NCI-H1417 (cell line): ENCODE measurements around the gene TMEM135.

Experiments used
- DNase-seq, 3 experiments: peaks; one replicate each; lab custom pipeline; 2025; lab: John Stamatoyannopoulos, UW

TMEM135 gene

DNA sequence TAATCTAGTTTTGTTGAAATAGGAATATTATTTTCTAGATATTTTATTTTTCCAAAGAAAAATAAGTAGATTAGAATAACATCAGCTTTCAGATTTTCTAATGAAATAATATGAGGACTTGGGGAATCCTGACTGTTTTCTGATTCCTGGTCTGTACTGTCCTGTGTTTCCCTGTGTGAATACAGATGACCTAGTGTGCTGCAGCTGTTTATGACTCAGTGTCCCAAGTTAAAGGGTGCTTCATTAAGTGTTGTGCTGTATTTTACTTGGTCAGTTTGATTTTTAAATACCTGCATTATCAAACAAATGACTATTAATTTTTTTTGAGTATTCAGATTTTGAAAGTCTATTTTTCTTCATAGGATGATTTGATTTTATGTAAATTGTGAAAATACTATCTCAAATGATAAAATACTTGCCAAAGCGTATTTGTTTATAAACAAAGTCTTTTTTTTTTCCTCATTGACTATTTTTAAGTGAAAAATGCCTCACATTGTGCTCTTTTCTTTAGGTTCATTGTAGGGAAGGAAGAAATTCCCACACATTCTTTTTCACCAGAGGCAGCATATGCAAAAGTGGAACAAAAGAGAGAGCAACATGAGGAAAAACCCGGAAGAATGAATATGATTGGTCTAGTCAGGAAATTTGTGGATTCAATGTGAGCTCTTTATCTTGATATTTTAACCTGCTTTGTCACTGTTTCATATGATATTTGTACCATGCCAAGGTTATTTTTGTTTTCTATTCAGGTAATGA lies 264.2 kb downstream of the TMEM135 start:
- no peak for DNase-seq

DNA sequence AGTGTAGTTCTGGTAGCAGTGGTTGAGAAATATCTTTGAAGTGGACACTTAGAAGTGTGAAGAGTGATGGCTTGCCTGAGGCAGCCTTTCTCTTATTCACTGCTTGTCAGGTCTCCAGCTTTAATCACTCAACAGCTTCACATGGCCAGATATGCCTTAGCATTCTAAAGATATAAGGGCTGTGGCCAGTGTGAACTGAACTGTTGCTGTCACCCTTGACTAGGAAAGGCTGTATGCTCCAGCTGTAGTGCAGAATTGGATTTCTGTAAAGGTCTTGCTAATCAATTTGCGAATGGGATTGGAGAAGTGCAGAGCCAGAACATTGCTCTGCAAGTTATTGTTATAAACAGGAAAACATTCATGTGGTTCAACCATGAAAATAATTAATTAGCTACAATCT lies 266.7 kb downstream of the TMEM135 start:
- DNase-seq = no peak

DNA sequence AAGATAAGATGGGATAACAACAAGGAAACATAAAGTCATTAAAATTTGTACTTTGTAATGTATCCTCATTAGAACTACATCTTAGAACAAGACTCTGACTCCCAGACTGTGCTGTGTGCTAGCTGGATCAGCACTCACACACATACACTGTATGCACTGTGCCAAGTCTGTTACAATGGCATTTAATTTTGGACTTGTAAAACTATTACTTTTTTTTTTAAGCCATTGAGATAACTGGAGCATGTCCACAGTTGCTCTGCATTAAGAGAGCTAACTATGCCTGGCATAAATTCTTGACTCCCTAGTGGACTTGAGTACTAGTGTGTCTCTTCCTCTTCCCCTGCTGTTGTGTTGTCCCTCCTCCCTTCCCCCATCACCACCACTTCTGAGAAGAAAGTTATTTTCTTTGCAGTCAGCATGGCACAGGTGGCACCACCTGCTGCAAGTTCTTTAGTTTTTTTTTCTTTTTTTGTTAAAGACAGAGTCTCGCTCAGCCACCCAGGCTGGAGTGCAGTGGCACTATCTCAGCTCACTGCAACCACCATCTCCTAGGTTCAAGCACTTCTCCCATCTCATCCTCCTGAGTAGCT lies 268.6 kb downstream of the TMEM135 start:
- no peak for DNase-seq

DNA sequence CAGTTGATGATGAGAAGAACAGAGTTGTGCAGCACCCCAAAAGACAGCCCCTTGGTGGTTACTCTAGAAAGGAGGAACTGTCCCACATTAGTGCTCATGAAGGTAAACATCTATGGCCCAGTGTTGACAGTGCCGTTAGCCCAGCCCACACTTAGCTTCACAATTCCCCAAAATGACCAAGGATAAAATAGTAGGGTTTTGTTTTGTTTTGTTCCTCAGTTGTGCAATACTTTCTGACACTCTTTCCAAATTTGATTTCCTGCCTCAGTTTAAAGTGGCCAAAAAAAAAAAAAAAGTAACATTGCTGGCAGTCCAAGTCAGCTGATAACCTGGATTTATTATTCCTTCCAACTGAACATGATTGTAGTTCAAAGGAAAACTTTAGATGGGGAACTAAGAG lies 269.4 kb downstream of the TMEM135 start:
- DNase-seq = no peak

DNA sequence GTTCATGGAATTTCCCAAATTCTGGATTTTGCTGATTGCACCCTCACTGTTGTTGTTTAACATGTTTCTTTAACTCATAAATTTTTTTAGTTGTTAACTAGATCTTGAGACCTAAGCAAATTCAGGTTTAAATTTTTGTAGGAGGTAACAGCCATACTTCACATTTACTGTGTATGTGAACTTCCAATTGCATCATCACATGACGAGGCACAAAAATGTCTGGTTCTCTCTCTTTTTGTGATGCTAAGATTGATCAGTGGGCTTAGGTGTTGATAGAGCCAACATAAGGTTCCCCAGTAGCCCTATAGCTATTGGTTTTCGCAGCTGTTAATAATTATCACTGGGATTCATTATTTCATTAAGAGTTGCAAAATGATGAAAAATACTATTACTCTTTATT lies 277.5 kb downstream of the TMEM135 start:
- DNase-seq = no peak

DNA sequence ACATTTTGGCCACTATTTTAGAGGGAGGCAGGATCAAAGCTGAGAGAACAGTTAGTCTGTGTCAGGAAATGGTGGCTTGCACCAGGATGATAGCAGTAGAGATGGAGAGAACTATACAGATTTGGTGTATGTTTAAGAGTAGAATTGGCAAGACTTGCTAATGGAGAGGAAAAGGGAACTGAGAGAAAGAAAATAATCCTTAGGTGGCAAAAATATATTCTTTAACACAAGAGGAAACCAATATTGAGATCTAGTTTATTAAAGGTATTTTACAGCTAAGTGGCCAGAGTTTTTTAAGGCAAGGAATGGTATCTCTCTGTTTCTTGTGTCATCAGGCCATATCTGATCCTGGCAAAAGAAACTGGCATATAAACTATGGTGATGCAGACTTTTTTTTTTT lies 278.8 kb downstream of the TMEM135 start:
- no peak for DNase-seq

DNA sequence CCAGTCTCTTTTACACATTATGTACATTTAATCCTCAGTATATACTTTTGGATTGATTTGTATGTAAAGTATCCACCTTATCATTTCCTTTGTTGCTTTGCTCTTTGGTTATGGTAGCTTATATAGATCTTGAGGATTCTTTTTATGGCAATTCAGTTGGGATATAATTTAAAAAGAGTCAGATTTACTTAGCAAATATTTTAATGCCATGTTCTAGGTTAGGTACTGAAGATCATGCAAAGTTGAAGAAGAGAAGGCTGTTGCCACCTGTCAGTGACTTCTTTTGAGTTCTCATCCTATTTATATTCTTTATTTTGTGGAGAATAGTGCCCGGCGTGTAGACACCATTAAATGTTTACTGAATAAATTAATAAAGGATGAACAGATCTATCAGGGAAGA lies 279.7 kb downstream of the TMEM135 start:
- no peak for DNase-seq

DNA sequence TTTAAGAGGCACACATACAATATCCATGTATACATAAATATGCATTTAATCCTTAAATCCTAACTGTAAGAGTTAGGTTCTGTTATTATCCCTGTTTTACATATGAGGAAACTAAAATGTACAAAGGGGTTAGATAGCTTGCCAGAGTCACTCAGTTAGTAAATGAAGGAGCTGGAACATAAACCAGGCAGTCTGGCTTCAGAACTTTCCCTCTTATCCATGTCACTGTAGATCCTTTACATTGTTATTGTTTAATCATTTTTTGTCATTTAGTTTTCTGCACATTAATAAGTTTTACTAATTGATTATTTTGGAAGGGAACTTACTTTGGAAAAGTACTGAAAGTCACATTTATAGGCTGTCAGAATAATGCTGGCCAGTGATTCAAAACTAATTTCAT lies 282.4 kb downstream of the TMEM135 start:
- no peak for DNase-seq

DNA sequence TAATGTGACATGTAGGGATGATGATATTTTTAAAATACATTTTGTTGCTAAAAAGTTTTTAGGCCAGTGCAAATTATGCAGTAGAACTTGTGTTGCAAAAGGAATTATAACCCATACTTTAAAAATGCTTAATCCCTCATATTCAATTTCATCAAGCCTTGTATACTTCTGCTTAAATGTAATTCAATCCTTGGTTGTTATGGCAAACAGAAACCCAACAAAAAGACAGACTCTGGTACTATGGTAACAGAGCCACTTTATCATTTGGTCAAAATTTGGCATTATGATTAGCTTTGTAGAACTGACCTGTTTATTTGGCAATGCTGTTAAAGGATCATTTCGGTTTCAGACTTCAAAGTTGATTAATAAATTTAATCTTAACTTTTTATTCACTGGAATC lies 284.8 kb downstream of the TMEM135 start:
- DNase-seq = peak in 1 of 3 experiments; percentile 70

DNA sequence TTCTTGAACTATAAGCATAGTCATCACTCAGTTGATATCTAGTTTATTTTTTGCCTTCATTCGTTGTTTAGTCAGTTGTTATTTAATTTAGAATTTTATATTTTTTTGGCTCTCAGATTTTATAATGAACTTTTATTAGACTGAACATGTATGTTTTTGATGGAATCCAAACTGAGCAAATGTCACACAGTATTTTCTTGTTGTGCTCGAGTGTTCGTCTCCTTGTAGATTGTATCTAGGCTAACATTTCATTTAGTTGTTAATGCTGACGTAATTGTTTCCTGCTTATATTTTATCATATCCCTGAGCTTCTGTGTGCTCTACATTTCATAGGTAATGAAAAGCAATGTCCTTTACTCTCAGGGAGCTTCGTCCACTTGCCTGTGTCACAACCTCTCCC lies 286.2 kb downstream of the TMEM135 start:
- no peak for DNase-seq

DNA sequence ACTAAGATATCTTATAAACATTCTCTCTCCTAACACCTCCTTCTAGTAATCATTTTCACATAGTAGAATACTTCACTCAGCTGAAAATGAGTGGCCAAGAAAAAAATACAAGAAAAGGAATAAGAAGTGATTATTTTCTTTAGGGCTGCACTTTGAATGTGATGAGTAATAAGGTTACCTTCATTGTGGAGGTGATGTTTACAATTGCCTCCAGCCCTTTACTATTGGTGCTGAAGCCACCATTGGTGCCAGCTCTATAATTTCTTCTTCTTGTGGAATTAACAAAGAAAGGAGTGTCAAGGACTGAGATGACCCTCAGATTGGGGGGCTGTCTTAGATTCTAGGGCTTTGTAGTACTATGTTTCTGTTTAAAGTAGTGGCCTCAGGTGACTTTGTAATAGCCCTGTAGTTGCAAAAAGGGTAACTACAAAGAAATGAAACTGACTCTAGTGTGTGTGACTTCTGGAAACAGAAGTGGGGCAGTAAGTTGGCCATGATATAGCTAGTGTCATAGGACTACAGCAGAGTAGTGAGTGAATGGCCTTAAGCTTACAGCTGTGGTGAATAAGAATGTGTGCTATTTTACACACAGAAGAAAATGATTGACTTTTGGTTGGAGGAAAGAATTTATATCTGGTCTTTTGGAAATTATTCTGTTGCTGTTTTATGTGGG lies 287.2 kb downstream of the TMEM135 start:
- DNase-seq = no peak

DNA sequence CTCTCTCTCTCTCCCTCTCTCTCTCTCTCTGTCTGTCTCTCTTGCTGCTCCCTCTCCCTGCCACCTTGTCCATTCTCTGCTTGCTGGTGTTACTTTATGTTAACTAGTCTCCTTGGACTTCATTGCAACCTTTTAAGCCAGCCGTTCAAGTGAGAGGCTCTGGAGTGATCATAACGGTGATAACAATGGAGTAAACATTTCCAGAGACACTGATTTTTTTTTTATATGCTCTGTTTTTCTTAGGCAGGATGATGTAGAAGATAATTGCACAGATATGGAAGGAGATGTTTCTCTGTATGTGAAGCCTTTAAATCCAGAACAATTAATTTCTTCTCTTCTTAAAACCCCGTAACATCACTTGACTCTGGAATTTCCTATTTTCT lies 287.7 kb downstream of the TMEM135 start:
- no peak for DNase-seq

DNA sequence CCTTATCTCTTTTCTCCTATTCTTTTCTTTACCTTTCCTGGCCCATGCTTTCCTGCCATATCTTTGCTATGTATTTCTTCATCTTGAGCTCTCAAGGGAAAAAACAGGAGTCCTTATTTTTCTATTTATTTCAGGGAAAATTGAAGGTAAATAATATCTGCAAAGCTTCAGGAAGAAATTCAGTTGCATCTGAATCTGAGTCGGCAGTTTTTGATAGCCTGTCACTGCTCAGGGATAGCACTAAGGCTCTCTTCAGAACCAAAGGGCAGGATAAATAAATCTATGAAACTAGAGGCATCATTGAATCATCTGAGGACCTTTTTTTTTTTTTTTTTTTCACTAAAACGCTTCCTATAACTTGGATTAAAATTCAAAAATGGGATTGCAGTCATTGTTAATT lies 288.9 kb downstream of the TMEM135 start:
- no peak for DNase-seq

DNA sequence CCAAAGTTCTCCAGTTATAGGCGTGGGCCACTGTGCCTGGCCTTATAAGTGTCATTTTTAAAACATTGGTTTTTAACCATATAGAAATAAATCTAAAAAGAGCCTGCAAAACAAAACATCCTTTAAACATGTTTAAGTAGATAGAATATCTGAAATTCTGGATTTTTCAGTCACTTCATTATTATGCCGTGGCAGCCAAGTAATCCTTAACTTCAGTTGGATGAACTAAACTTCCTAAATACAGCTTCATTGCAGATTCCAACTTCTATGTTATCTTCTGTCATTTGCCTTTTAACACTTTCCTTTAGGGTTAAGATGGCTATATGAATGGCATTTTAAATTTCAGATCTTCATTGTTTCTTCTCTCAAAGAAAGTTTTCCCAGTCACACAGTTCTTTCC lies 291.4 kb downstream of the TMEM135 start:
- DNase-seq = no peak

DNA sequence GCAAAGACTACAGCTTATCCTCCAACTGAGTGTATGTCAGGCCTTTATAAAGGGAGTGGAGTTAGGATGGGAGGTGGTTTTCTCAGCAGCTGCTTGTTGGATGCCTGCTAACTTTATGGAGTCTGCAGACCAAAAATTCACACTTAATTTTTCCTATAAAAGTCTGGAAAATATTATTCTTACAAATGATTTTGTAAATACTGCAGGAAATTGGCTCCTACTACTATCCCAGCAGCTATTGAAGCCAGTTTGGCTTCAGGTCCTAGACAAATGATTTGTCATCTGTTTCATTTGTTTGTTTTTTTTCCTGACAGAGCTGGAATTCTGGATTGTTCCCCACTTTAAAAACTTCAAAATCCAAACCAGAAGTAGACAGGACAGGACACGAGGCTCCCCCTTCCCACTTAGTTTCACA lies 292.5 kb downstream of the TMEM135 start:
- no peak for DNase-seq

DNA sequence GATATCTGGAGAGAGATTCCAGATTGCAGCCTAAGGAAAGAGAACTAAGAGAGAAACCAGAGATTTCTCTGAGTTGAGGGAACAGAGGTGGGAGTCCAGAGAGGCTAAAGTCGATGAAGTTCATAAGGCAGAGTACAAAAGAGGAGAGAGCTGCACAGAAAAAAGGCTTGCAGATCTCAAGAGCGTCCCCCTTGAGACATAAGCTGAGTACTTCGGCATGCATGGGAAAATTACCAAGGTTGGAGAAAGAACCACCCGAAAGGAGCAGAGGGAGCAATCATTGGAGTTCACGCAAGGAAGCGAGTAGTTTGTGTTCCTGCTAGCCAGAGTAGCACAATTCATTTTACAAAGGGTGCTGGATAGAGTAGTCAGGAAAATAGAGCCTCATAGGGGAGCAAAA lies 293.5 kb downstream of the TMEM135 start:
- DNase-seq = no peak

DNA sequence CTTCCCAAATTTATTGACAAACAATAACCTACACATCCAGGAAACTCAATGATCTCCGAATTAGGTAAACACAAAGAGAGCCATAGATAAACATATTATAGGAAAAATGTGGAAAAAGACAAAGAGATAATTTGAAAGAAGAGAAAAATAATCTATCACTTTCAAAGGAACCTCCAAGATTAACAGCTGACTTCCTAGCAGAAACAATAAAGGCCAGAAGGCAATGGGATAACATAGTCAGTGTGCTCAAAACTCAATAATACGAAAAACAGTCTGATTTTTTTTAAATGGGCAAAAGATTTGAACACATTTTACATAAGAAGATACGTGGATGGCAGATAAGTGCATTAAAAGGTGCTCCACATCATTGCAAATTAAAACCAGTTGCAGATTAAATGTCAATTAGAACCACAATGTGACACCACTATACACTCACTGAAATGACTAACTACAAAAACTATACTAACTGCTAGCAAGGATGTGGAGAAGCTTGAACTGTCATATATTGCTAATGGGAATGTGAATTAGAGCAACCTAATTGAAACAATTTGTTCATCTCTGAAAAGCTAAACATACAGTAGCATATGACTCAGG lies 300.4 kb downstream of the TMEM135 start:
- DNase-seq = no peak

DNA sequence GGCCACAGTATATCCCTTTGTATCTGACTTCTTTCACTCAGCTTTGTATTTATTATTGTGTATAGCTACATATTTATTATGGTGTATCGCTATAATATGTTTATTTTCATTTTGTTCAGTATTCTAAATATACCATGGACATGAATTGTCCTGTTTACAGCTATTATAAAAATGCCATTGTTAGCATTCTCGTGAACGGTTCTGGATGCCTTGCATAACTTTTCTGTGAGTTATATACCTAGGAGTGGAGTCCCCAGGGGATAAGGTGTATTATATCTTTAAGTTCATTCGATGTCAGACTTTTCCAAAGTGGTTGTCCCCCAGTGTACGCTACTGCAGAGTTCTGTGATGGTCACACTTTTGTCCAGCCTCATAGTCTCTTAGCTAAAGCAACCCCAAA lies 301.7 kb downstream of the TMEM135 start:
- DNase-seq = no peak

DNA sequence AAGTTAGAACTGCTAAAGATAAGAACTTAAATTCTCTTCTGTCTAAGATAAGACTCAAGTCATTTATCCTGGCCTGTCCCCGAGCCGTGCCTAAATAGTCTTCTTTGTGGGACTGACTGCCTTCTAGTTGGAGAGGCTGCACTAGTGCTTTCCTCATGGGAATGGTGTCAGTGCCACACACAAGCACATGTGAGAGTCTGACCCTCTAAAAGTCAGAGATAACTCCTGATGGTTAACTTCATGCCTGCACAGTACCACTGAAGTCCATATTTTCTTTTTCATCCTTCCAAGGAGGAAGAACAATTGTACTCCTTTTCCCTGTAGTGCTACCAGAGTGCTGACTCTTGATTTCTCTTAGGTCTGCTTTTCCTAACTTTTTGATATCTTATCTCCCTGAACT lies 309.7 kb downstream of the TMEM135 start:
- no peak for DNase-seq

DNA sequence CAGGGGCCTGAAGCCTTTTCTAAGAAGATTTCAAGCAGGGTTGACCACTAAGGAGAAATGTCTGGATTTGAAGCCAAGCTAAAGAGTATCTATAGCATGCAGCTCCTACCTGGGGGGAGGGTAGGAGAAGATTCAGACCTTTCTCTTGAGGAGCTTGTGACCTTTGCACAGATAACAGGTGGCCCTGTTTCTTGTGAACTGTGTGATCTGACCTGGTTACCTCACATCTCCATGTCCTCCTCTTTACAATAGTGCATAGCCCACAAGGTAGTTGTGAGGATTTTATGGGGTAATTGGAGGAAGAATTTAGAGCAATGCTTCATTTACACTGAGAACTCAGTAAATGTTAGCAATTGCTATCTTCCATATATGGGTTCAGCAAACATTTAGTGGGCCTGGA lies 310.1 kb downstream of the TMEM135 start:
- DNase-seq = no peak

DNA sequence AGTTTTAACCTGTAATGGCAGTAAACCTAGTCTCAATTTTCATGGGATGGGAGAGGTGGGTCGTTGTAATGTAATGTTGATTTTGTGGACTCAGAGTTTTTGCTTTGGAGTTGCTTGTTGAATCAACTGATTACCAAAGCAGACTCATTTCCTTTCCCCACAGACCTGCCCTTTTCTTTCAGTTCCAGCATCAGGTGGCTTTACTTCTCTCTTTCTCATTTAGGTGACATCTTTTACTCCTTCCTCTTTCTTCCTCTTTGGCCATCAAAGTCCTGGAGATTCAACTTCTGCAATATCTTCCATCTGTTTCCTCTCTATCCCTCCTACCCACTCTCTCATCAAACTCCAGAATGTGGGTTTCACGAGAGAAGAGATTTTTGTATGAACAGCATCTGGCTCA lies 313.9 kb downstream of the TMEM135 start:
- no peak for DNase-seq

DNA sequence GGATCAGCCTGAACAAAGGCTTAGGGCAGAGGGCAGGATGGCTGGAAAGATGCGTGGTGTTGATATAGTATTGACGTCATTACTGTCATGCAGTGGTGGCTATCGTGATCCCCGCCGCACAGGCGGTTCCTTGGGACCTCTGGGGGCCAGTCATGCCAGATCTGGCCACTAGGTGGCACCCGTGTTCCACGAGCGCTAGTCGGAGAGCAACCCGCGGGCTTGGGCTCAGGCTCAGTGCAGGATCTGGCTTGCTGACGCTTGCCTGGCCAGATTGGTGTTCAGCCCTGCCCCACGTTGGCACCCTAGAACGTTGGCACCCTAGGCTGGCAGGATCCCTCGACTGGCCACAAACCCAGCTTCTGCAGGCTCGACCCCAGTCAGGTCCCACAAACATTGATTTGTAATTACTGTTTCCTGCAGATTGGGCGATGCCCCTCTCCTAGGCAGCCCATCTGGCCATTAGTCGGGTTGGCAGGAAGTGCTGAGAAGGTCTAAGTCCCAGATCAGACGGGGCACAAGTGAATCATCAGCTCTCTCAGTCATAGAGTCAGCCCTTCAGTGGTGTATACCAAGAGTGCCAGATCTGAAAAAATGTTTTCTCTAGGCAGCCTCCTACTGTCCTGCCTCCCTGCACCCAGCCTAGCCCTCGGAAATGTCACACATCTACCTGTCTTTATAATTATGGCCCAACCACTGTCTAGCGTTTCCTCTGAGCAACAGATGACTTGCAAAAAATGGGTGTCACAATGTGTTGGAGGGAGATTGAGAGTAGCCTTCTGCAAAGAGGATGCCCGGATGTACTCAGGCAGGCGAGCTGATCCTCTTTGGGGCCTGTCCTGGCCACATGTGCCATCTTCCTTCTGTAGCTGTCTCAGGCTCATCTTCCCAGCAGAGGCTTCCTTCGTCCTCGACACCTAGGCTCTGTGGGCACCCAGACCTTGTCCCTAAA lies 315.3 kb downstream of the TMEM135 start:
- peak; percentile 71 to 86 (median 85) for DNase-seq
